ENCODE measurements around the gene C12orf56.
"Not testable (repeated sequence)": the region's sequence is repeated elsewhere in the genome, so short reads cannot be mapped to it uniquely, and the experiment has no call there.

DNA sequence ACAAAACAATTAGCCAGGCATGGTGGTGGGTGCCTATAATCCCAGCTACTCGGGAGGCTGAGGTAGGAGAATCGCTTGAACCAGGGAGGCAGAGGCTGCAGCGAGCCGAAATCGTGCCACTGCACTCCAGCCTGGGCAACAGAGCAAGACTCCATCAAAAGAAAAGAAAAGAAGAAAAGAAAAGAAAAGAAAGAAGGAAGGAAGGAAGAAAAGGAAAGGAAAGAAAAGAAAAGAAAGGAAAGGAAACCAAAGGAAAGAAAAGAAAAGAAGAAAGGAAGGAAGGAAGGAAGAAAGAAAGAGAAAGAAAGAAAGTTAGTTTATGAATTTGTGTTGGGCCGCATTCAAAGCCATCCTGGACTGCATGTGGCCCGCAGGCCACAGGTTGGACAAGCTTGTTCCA is 172.9 kb downstream of the C12orf56 start:
- TF ChIP-seq, protein P1, sequence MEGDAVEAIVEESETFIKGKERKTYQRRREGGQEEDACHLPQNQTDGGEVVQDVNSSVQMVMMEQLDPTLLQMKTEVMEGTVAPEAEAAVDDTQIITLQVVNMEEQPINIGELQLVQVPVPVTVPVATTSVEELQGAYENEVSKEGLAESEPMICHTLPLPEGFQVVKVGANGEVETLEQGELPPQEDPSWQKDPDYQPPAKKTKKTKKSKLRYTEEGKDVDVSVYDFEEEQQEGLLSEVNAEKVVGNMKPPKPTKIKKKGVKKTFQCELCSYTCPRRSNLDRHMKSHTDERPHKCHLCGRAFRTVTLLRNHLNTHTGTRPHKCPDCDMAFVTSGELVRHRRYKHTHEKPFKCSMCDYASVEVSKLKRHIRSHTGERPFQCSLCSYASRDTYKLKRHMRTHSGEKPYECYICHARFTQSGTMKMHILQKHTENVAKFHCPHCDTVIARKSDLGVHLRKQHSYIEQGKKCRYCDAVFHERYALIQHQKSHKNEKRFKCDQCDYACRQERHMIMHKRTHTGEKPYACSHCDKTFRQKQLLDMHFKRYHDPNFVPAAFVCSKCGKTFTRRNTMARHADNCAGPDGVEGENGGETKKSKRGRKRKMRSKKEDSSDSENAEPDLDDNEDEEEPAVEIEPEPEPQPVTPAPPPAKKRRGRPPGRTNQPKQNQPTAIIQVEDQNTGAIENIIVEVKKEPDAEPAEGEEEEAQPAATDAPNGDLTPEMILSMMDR (IDR thresholded peaks at IDR 0.05): not testable (repeated sequence)
- not testable (repeated sequence) for TF ChIP-seq POLR2A (IDR thresholded peaks at IDR 0.05)

Data from uterus (tissue), 2 donors.